SK-N-SH (cell line): ENCODE measurements around the gene ABCA4. TPM values are rescaled to one million over a fixed set of nuclear protein-coding genes. Genes with fewer than 3 reads are reported as not detected.
"Not testable (repeated sequence)": the region's sequence is repeated elsewhere in the genome, so short reads cannot be mapped to it uniquely, and the experiment has no call there.

ENCODE experiments used
- CTCF ChIA-PET: fragments of 300-600, 350-600 bp; formaldehyde crosslinking; extraction: SDS; loops from one replicate; lab custom pipeline; 2021; lab: Yijun Ruan, JAX
- POLR2A ChIA-PET: fragments of 350-600 bp; sonication (Branson Sonifier 250); formaldehyde crosslinking; extraction: SDS; loops from one replicate; lab custom pipeline; 2020; ENCODE audit warnings: antibody characterized with exemption, inconsistent platforms; lab: Yijun Ruan, JAX
- DNase-seq: peaks from one replicate; pipeline ENCODE4 v3.0.0; 2012
- H2AFZ ChIP-seq: fragments of 200-600 bp; sonication (generic); 2 replicates; pipeline ENCODE4 v1.8.1; 2016; ENCODE audit warnings: antibody characterized with exemption, mild to moderate bottlenecking, low read depth
- H3F3A ChIP-seq: fragments of 200-600 bp; sonication (generic); replicated peaks from 2 replicates; pipeline ENCODE3; 2016; ENCODE audit warnings: antibody characterized with exemption, mild to moderate bottlenecking; ENCODE audit not compliant: insufficient read depth
- H3K27ac ChIP-seq, 2 experiments: fragments of 200-500 bp in 1 of 2; fragments of 200-600 bp in 1 of 2; sonication (Bioruptor generic) in 1 of 2; sonication (generic), shearing (Covaris generic) in 1 of 2; 2 replicates each; pipeline versions ENCODE4 v1.5.1 to v1.6.1; 2014 to 2016; ENCODE audit warnings: low read depth in 2 of 2, inconsistent platforms in 1 of 2, low read length in 1 of 2, mild to moderate bottlenecking in 1 of 2, mixed read lengths in 1 of 2
- H3K27me3 ChIP-seq: fragments of 200-600 bp; sonication (generic), shearing (Covaris generic); 2 replicates; pipeline ENCODE4 v1.6.1; 2016; ENCODE audit warnings: mixed run types; ENCODE audit not compliant: insufficient read depth
- H3K36me3 ChIP-seq, 2 experiments: fragments of 200-500 bp in 1 of 2; fragments of 200-600 bp in 1 of 2; sonication (Bioruptor generic) in 1 of 2; sonication (generic) in 1 of 2; replicated peaks in 1 of 2; 2 replicates each; pipeline versions ENCODE3 to v1.5.1; 2014 to 2016; ENCODE audit warnings: low read length in 1 of 2, mild to moderate bottlenecking in 1 of 2; ENCODE audit not compliant: insufficient read depth in 2 of 2, control insufficient read depth in 1 of 2
- H3K4me1 ChIP-seq, 2 experiments: fragments of 200-500 bp in 1 of 2; fragments of 200-600 bp in 1 of 2; sonication (Bioruptor generic) in 1 of 2; sonication (generic), shearing (Covaris generic) in 1 of 2; 2 replicates each; pipeline versions ENCODE4 v1.5.1 to v1.6.1; 2014 to 2016; ENCODE audit warnings: low read depth in 1 of 2, low read length in 1 of 2, mixed run types in 1 of 2; ENCODE audit not compliant: insufficient read depth in 2 of 2, control insufficient read depth in 1 of 2
- H3K4me2 ChIP-seq: fragments of 200-600 bp; sonication (generic), shearing (Covaris generic); 2 replicates; pipeline ENCODE4 v1.6.1; 2017; ENCODE audit warnings: mixed run types
- H3K4me3 ChIP-seq, 2 experiments: fragments of 200-500 bp in 1 of 2; fragments of 200-600 bp in 1 of 2; sonication (Bioruptor generic) in 1 of 2; sonication (generic), shearing (Covaris generic) in 1 of 2; 2 replicates each; pipeline versions ENCODE4 v1.5.1 to v1.8.1; 2014 to 2016; ENCODE audit warnings: low read depth in 2 of 2, inconsistent platforms in 1 of 2, low read length in 1 of 2, mild to moderate bottlenecking in 1 of 2, mixed read lengths in 1 of 2, moderate library complexity in 1 of 2
- H3K79me2 ChIP-seq: fragments of 200-600 bp; sonication (generic); 2 replicates; pipeline ENCODE4 v1.8.1; 2017; ENCODE audit warnings: mild to moderate bottlenecking; ENCODE audit not compliant: insufficient read depth
- H3K9ac ChIP-seq: fragments of 200-600 bp; sonication (generic); 2 replicates; pipeline ENCODE4 v1.6.1; 2017; ENCODE audit warnings: mixed run types
- H3K9me2 ChIP-seq: fragments of 200-600 bp; sonication (generic); 2 replicates; pipeline ENCODE4 v1.6.1; 2017; ENCODE audit warnings: mixed run types
- H3K9me3 ChIP-seq: fragments of 200-600 bp; sonication (generic); 2 replicates; pipeline ENCODE4 v1.6.1; 2017; ENCODE audit warnings: mixed run types, mild to moderate bottlenecking, moderate library complexity
- H4K20me1 ChIP-seq: fragments of 200-600 bp; sonication (generic); 2 replicates; pipeline ENCODE4 v1.6.1; 2017; ENCODE audit warnings: mild to moderate bottlenecking, mixed run types; ENCODE audit not compliant: insufficient read depth
- SMC3 ChIP-seq: IDR thresholded peaks from 2 replicates; pipeline ENCODE4 v1.6.1; 2012; ENCODE audit warnings: low read depth, low read length, improper control_type of control experiment
- WGBS: methylation state at CpG from one replicate; pipeline ENCODE4 v1.1.6; 2017; ENCODE audit warnings: low lambda C conversion rate; 5-methylcytosine and 5-hydroxymethylcytosine counted together
- polyA plus RNA-seq, 3 experiments: library from polyadenylated mRNA; depleted of rRNA; stranded (reverse); fragments of >200 nt; gene quantifications; 2 replicates each; pipeline ENCODE4 v1.2.3, GENCODE V29; 2012
- TF ChIP-seq, protein P1 (sequence below): IDR thresholded peaks from 2 replicates; pipeline ENCODE4 v1.4.0; 2012; ENCODE audit warnings: low read depth, borderline replicate concordance

ABCA4 gene
- polyA plus RNA-seq, 1 of the 3 experiments (the other 2 are of a cell fraction), result 0.03 TPM

DNA sequence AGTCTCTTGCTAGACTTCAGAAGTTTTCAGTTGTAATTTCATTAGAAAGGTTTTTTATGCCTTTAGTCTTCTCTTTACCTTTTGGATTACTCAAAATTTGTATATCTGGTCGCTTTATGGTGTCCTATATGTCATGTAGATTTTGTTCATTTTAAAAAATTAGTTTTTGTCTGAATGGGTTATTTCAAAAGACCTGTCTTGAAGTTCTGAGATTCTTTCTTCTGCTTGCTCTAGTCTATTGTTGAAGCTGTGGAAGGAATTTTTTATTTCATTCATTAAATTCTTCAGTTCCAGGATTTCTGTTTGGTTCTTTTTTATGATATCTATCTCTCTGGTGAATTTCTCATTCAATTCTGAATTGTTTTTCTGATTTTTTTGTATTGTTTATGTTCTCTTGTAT is 165.2 kb downstream of the ABCA4 start (continued):
- TF ChIP-seq, protein P1, sequence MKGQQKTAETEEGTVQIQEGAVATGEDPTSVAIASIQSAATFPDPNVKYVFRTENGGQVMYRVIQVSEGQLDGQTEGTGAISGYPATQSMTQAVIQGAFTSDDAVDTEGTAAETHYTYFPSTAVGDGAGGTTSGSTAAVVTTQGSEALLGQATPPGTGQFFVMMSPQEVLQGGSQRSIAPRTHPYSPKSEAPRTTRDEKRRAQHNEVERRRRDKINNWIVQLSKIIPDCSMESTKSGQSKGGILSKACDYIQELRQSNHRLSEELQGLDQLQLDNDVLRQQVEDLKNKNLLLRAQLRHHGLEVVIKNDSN, result no peak
- TF ChIP-seq SMC3, result no peak

DNA sequence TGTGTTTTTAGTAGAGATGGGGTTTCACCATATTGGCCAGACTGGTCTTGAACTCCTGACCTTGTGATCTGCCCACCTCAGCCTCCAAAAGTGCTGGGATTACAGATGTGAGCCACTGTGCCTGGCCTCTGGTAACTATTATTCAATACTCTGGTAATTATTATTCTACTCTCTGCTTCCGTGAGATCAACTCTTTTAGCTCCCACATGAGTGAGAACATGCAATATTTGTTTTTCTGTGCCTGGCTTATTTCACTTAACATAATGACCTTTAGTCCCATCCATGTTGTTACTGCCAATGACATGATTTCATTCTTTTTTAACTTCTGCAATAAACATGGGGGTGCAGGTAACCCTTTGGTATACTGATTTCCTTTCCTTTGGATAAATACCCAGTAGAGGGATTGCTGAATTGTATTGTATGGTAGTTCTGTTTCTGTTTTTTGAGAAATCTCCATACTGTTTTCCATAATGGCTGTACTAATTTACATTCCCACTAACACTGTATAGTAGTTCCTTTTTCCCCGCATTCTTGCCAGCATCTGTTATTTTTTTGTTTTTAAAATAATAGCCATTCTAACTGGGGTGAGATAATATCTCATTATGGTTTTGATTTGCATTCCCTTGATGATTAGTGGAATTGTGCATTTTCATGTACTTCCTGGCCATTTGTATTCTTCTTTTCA is 173.8 kb downstream of the ABCA4 start:
- H3K4me1 ChIP-seq, H3F3A ChIP-seq, H3K9me2 ChIP-seq, DNase-seq, H3K79me2 ChIP-seq, H3K9ac ChIP-seq, H3K4me2 ChIP-seq, H3K27me3 ChIP-seq, H3K4me3 ChIP-seq, H4K20me1 ChIP-seq, H3K36me3 ChIP-seq, H3K27ac ChIP-seq, H2AFZ ChIP-seq, CTCF ChIA-PET, H3K9me3 ChIP-seq, POLR2A ChIA-PET: not testable (repeated sequence)
- WGBS, result 77% methylated on average over 2 of the region's 2 CpGs

Other genes with a start within 250 kb of the ABCA4 start
- 9.6 and 13.1 TPM in 2 replicates for gene DNTTIP2, start 241.9 kb downstream of the ABCA4 start, polyA plus RNA-seq (2012; rRNA removed)
- 9.4 and 12.3 TPM in 2 replicates for gene GCLM, start 211.7 kb downstream of the ABCA4 start, polyA plus RNA-seq (2012; rRNA removed)
- 20.1 and 23.3 TPM in 2 replicates for gene ARHGAP29, start 116.4 kb upstream of the ABCA4 start, polyA plus RNA-seq (2012; rRNA removed)